ENCODE data around the gene SLC7A6OS.

DNA sequence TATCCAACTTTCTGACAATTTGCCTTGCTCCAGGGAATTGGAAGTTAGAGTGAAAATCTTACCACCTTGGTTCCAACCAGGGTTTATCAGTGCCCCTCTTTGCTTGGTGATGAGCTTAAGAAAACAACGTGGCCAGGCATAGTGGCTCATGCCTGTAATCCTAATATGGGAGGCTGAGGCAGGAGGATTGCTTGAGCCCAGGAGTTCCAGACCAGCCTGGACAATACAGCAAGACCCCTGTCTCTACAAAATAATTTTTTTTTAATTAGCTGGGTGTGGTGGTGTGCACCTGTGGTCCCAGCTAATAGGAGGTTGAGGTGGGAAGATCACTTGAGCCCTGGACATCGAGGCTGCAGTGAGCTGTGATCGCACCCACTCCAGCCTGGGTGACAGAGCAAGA, 25.1 kb downstream of the SLC7A6OS start:
- no peak for TF ChIP-seq POLR2A (IDR thresholded peaks at IDR 0.05; ENCODE audit: extremely low read depth, insufficient read length)
- TF ChIP-seq MAX (IDR thresholded peaks at IDR 0.05; ENCODE audit: low read depth, low read length) = no peak
